GM21619 (cell line): ENCODE measurements around the gene RMRP.

ENCODE experiments used
- ATAC-seq: cut with Tn5 transposase; IDR thresholded peaks from one replicate; pipeline ENCODE4 v1.9.1; 2021; ENCODE audit not compliant: unreplicated experiment

Gene RMRP

GRCh38 chr9:35687306-35687705, 29.5 kb upstream of the RMRP start:
- ATAC-seq = no peak

GRCh38 chr9:35686222-35687203, 28.7 kb upstream of the RMRP start:
- no peak for ATAC-seq

DNA sequence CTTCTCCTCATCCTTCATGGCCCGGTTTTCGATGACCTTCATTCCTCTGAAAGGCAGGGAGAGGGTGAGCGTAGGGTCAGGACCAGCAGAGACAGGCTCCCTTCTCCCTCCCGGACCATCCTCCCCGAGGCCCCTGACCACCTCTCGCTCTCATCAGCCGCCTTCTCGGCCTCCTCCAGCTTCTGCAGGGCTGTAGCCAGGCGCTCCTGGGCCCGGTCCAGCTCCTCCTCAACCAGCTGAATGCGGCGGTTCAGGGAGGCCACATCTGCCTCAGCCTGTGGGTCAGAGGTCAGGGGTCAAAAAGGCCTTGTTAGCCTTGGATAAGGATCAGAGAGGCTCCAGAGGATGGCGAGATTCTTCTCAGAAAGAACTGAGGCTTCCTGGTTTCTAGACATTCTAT, 27.7 kb upstream of the RMRP start:
- no peak for ATAC-seq

GRCh38 chr9:35684921-35685320, 27.1 kb upstream of the RMRP start:
- no peak for ATAC-seq

- ATAC-seq = no peak
These were observed 25.5 kb upstream of the RMRP start for GRCh38 chr9:35683323-35683722.

- no peak for ATAC-seq
These were observed 24.9 kb upstream of the RMRP start for GRCh38 chr9:35682520-35683315.

DNA sequence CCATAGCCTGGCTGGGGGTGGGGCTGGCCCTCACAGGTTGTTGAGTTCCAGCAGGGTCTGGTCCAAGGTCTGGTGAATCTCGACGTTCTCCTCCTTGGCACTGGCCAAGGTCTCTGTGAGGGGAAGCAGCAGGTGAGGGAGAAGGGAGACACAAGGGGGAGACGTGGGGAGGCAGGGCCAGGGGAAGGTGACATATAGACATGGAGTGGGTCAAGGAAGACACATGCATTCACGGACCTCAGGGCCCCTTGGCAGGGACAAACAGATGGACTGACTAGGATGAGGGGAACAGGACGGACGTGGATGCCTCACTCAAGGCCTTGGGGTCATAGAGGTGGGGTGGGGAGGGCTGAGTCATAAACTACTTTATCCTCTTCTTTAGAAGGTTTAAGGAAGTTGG, 24.2 kb upstream of the RMRP start:
- no peak for ATAC-seq

GRCh38 chr9:35681341-35682002, 23.7 kb upstream of the RMRP start:
- no peak for ATAC-seq

DNA sequence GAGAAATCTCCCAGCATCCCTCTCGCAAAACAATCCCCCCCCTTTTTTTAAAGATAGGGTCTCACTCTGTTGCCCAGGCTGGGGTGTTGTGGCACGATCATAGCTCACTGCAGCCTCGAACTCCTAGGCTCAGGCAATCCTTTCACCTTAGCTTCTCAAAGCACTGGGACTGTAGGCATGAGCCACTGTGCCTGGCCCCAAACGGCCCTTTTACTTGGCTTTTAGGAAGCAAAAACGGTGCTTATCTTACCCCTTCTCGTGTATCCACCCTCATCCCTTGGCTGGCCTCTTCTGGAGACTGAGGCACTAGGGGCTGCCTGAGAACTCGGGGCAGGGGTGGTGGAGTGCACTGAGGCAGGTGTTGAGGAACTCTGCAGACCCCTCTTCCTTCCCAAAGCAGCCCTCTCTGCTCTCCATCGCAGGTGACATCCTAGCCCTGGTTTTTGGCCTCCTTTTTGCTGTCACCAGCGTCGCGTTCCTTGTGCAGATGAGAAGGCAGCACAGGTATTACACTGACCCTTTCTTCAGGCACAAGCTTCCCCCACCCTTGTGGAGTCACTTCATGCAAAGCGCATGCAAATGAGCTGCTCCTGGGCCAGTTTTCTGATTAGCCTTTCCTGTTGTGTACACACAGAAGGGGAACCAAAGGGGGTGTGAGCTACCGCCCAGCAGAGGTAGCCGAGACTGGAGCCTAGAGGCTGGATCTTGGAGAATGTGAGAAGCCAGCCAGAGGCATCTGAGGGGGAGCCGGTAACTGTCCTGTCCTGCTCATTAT, 22.7 kb upstream of the RMRP start:
- ATAC-seq = no peak

- no peak for ATAC-seq
These were observed 22.0 kb upstream of the RMRP start for GRCh38 chr9:35679766-35680330.

- ATAC-seq = no peak
These were observed 21.3 kb upstream of the RMRP start for GRCh38 chr9:35679091-35679490.

GRCh38 chr9:35675732-35676392, 18.0 kb upstream of the RMRP start:
- ATAC-seq = no peak

- ATAC-seq = no peak
These were observed 17.4 kb upstream of the RMRP start for GRCh38 chr9:35675204-35675603.

GRCh38 chr9:35674025-35674361, 16.2 kb upstream of the RMRP start:
- ATAC-seq = no peak

DNA sequence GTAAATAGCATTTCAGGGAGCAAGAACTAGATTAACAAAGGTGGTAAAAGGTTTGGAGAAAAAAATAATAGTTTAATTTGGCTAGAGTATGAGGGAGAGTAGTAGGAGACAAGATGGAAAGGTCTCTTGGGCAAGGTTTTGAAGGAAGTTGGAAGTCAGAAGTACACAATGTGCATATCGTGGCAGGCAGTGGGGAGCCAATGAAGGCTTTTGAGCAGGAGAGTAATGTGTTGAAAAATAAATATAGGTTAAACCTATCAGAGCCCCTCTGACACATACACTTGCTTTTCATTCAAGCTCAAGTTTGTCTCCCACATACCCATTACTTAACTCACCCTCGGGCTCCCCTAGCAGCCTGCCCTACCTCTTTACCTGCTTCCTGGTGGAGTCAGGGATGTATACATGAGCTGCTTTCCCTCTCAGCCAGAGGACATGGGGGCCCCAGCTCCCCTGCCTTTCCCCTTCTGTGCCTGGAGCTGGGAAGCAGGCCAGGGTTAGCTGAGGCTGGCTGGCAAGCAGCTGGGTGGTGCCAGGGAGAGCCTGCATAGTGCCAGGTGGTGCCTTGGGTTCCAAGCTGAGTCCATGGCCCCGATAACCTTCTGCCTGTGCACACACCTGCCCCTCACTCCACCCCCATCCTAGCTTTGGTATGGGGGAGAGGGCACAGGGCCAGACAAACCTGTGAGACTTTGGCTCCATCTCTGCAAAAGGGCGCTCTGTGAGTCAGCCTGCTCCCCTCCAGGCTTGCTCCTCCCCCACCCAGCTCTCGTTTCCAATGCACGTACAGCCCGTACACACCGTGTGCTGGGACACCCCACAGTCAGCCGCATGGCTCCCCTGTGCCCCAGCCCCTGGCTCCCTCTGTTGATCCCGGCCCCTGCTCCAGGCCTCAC, 15.6 kb upstream of the RMRP start, which contains the start of gene CA9:
CA9 (plus strand) TSS at position 797 of the 893 bp plus-strand sequence; CDS start at position 829, 32 bp downstream.
- no peak for ATAC-seq

- ATAC-seq = no peak
These were observed 11.7 kb upstream of the RMRP start for GRCh38 chr9:35669331-35670145.

DNA sequence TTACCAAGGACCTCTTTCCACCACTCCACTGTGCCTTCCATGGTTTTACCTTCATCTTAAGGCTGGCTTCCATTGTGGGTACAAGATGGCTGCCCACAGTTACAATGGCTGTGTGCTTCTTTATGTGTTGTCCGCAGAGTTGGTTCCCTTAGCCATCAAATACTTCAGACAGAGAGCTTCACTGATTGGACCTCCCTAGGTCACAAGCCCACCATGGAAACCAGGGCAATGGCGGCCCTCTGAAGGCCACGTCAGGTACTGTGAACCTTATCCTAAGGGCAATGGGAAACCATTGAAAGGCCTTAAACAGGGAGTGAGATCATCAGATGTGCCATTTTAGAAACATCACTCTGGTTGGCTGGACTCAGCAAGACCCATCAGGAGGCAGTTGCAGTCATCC, 10.1 kb upstream of the RMRP start:
- no peak for ATAC-seq

DNA sequence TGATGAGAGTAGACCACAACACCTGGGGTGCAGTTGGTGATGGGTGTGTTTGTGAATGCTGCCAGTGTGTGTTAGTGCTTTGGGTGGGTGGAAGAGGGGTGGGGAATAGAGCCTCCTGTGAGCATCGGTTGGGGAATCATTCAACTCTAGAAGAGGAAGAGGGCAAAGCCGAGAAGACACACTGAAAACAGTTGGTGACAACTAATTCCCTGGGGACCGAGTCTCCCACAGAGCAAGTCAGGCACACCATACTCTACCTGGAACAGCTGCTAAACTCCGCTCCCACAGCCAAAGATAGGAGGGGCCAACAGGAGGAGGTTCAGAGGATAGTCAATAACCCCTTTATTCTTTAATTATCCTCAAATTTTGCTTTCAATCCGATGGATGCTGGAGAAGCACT, 8.7 kb upstream of the RMRP start:
- no peak for ATAC-seq
